Measurements from ENCODE around the gene NUMBL.
"Not testable (repeated sequence)": the region's sequence is repeated elsewhere in the genome, so short reads cannot be mapped to it uniquely, and the experiment has no call there.

The NUMBL gene

DNA sequence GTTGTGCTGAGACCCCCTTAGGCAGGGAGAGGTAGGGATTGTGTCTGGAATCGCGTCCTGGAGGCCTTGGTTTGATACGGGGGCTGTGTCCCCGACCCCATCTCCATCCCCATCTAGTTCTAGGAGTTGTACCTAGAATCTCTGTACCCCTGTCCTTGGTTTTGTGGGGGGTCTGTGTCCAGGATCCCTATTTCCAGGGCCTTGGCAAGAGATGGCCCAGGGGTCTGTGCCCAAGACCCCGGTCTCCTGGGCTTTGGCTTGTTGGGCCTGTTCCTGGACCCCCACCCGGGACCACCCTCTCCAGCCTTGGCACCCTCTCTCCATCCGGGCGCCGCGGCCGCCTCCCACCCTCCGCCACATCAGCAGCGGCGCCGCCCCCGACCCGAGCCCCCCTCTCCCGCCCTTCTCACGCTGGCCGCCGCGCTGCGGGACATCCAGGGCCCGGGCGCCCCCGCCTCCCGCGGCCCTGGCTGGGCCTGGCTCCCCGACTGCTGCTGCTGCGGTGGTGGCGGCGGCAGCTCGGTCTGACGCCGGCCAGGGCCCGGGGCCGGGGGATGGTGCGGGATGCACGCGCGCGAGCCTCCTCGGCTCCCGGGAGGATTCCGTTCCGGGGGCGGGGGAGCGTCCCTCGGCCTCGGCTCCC lies at the start of gene NUMBL:
Gene NUMBL, minus strand, starts transcription at position 602 of the 643 bp plus-strand sequence. Its CDS starts 168 bp downstream, at position 434.
- DNase-seq, result no peak

- no peak for DNase-seq
These were observed 48.8 kb upstream of the NUMBL start for GRCh38 chr19:40739030-40739839.

- no peak for DNase-seq
These were observed 46.7 kb upstream of the NUMBL start for GRCh38 chr19:40737102-40737644.

DNA sequence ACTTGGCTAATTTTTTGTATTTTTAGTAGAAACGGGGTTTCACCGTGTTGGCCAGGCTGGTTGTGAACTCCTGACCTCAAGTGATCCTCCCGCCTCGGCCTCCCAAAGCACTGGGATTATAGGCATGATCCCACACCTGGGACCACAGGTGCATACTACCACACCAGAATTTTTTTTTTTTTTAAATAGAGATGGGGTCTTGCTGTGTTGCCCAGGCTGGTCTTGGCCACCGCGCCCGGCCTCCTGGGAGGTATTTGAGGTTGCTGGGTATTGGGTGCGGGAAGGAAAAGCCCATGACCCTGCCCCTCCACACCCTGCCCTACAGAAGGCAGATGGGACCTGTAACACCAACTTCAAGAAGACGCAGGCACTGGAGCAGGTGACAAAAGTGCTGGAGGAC lies 46.2 kb upstream of the NUMBL start:
- DNase-seq, result no peak

GRCh38 chr19:40735013-40735771 lies 44.7 kb upstream of the NUMBL start:
- DNase-seq, result no peak

GRCh38 chr19:40733149-40733548 lies 42.7 kb upstream of the NUMBL start:
- DNase-seq, result no peak

DNA sequence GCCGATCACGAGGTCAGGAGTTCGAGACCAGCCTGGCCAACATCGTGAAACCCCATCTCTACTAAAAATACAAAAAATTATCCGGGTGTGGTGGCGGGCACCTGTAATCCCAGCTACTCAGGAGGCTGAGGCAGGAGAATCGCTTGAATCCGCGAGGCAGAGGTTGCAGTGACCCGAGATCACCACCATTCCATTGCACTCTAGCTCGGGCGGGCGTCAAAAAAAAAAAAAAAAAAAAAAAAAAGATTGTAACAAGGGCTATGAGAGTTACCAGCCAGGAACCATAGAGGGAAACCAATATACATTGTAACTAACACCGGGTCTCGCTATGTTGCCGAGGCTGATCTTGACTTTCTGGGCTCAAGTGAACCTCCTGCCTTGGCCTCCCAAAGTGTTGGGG lies 41.9 kb upstream of the NUMBL start:
- not testable (repeated sequence) for DNase-seq

GRCh38 chr19:40730065-40730464 lies 39.6 kb upstream of the NUMBL start:
- not testable (repeated sequence) for DNase-seq

GRCh38 chr19:40726279-40726678 lies 35.8 kb upstream of the NUMBL start:
- no peak for DNase-seq

DNA sequence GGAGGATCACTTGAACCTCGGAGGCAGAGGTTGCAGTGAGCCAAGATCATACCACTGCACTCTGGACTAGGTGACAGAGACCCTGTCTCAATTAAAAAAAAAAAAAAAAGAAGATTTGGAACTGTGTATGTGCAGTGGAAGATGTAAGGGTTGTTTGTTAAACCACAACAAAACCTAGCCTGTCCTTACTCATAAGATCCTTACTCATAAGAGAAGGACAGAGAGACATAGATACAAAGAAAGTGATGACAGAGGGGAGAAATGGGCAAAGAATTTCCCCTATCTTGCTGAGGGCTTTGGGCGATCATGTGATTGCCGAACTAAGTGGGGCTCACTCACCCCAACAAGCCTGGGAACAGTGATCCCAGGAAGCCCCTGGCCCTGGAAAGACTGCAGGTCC lies 34.4 kb upstream of the NUMBL start:
- no peak for DNase-seq

- DNase-seq, result no peak
These were observed 33.9 kb upstream of the NUMBL start for GRCh38 chr19:40724315-40724714.

- no peak for DNase-seq
These were observed 33.3 kb upstream of the NUMBL start for GRCh38 chr19:40723661-40724254.

- no peak for DNase-seq
These were observed 31.6 kb upstream of the NUMBL start for GRCh38 chr19:40721936-40722661.

DNA sequence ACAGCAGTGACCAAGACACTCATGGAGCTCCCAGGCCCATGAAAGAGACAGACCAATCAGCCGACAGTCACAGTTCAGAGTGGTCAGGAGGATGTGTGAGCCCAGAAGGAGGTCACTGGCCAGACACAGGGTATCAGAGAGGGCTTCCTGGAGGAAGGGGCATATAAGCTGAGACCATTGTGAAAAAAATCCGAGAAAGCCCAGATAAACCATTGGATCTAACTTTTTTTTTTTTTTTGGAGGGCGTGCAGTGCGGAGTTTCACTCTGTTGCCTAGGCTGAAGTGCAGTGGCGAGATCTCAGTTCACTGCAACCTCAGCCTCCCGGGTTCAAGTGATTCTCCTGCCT lies 30.7 kb upstream of the NUMBL start:
- no peak for DNase-seq

DNA sequence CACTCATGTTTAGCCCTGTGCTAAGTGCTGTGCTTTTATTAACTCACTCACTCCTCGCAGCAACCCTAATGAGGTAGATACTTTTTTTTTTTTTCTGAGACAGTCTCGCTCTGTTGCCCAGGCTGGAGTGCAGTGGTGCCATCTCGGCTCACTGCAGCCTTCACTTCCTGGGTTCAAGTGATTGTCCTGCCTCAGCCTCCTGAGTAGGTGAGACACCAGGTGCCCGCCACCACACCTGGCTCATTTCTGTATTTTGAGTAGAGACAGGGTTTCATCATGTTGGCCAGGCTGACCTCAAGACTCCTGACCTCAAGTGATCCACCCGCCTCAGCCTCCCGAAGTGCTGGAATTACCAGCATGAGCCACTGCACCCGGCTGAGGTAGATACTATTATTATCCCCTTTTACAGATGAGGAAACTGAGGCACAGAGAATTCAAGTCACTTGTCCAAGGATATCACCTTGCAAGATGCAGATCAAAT lies 29.0 kb upstream of the NUMBL start:
- DNase-seq, result peak; percentile 14

- peak; percentile 52 for DNase-seq
These were observed 28.4 kb upstream of the NUMBL start for GRCh38 chr19:40718774-40719391.

DNA sequence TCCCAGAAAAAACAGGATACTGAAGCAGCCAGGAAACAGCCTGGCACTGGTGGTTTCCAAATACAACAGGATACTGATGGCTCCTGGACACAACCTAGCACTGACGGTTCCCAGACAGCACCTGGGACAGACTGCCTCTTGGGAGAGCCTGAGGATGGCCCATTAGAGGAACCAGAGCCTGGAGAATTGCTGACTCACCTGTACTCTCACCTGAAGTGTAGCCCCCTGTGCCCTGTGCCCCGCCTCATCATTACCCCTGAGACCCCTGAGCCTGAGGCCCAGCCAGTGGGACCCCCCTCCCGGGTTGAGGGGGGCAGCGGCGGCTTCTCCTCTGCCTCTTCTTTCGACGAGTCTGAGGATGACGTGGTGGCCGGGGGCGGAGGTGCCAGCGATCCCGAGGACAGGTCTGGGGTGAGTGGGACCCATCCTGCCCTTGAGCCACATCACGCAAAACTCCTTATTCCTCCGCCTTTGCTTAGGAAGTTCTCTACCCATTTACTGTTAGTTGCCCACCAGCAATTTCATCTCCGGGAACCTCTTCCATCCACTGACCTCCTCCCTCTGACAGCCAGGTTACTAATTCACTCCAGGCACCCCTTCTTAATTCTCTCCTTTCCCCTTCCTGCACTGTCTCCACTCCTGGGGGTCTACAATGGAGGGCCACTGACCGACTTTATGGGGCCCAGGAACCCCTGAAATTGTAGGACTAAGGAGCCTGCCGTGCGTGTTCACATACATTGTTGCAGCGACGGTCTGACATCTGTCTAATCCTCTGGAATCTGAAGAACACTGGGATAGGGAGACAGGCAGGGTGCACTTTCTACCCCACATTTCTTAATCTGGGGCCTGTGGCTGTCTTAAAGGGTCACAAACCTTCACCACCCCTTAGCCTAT lies 27.7 kb upstream of the NUMBL start:
- peak; percentile 10 for DNase-seq

DNA sequence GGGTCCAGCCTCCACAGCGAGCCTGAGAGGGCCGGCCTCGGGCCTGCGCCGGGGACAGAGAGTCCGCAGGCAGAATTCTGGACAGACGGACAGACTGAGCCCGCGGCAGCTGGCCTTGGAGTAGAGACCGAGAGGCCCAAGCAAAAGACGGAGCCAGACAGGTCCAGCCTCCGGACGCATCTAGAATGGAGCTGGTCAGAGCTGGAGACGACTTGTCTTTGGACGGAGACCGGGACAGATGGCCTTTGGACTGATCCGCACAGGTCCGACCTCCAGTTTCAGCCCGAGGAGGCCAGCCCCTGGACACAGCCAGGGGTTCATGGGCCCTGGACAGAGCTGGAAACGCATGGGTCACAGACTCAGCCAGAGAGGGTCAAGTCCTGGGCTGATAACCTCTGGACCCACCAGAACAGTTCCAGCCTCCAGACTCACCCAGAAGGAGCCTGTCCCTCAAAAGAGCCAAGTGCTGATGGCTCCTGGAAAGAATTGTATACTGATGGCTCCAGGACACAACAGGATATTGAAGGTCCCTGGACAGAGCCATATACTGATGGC lies 27.0 kb upstream of the NUMBL start:
- peak; percentile 4 for DNase-seq

DNA sequence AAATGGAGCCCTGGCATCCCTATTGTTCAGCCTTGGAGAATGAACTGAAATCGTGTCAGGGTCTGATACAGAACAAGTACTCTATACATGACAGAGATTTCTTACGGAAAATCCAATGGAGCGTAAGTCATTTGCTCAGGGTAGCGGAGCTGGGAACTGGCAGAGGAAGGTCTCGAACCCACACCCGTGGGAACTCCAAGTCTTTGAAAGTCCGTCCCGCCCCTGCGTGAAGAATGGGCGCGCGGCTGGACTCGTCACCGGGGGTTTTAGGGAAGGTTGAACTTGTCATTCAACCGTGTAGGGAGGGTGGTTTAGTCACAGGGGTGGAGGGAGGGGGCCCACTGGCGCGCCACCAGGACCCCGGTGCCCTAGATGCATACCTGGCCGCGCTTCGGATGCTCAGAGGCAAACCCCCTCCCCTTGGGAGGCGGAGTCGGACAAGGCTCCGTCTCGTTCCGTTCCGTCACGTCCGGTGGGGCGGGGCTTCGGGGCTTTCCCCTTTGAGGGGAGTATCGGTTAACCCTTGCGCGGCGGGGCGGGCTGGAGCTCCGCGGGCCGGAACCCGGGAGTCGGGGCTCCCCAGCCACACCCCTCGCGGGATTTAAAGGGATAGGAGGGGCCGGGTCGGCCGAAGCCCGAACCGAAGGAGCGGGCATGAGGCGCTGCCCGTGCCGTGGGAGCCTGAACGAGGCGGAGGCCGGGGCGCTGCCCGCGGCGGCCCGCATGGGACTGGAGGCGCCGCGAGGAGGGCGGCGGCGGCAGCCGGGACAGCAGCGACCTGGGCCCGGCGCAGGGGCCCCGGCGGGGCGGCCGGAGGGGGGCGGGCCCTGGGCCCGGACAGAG lies 26.3 kb upstream of the NUMBL start, which contains the start of the genes COQ8B and ITPKC:
Gene COQ8B, minus strand, starts transcription at position 405 of the 843 bp plus-strand sequence. CDS start 2,254 bp downstream, outside the sequence.
Gene ITPKC, plus strand, starts transcription at position 631 of the 843 bp plus-strand sequence. Its CDS starts 24 bp downstream, at position 655.
- DNase-seq, result peak; percentile 97

All from RPMI8226 (cell line).